Activated CD4-positive, alpha-beta T cell treated with anti-CD3 and anti-CD28 coated beads for 4 hours (primary cell): ENCODE measurements around the gene SLC2A10.
"Not testable (repeated sequence)": the region's sequence is repeated elsewhere in the genome, so short reads cannot be mapped to it uniquely, and the experiment has no call there.

ENCODE experiments used
- DNase-seq, 2 donors: peaks; one replicate each; pipeline ENCODE4 v3.0.0-alpha.2; 2020

Gene SLC2A10

DNA sequence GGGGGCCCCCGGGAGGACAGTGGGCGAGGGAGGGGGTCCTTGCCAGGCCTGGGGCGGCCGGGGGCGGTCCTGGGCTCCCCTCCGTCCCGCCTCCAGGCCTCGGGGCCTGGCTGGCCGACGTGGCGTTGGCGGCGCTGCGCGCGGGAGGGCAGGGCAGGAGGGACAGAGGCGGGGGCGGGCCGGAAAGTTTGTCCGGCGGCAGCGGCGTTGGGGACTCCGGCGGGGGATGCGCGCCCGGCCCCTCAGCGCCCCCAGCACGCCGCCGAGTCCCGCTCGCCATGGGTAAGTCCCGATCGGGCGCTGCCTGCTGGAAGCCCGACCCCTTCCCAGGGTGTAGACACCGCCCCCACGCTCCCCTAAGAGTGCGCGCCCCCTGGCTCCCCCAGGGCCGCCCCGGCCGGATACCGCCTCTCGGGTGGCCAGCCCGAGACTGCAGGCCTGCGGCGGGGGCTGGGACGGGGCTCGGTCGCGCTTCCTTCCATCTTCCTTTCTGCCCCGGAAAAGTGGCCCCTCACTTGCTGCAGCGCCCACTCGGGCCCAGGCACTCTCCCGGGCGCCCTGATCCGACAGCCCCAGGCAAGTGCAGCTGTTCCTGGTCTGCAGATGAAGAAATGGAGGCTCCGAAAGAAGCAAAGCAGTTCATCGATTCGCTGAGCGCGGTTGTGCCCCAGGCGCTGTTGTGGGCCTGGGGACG lies at the start of gene SLC2A10:
Gene SLC2A10 (plus strand): TSS at position 191 of the 694 bp plus-strand sequence. CDS start 88 bp downstream, at position 279.
- DNase-seq: no peak

GRCh38 chr20:46660487-46660886 lies 49.0 kb upstream of the SLC2A10 start:
- no peak for DNase-seq

DNA sequence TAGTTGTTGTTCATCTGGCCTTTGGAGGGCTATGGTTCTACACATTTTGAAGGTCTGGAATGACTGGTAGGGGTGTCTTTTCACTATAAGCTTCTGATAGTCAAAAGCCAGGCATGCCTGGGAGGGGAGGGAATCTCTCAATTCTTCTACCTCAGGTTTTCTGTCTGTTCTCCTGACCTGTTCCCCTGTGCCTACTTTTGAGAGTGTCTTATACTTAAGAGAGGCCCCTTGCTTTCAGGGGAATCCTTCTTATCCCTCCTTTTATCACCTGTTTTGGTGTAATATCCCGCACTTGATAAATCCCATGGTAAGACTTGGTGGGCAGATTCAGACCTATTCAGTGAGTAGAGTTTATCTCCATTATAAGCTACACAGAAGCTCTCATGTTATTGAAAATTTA lies 47.8 kb upstream of the SLC2A10 start:
- DNase-seq: no peak

DNA sequence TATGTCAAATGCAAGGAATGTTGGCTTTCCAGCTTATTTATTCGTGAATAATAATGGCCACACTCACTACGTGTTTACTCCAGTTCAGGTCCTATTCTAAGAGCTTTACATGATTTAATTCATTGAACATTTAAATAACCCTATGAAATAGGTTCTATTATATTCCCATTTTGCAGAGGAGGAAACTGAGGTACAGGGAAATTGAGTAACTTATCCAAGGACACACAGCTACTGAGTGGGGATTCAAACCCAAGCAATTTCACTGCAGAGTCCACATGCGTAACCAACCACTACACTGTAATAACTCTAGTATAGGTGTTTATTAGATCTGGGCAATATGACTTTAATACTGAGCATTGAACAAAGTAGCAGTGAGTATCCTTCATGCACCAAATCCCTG lies 45.9 kb upstream of the SLC2A10 start:
- DNase-seq: no peak

DNA sequence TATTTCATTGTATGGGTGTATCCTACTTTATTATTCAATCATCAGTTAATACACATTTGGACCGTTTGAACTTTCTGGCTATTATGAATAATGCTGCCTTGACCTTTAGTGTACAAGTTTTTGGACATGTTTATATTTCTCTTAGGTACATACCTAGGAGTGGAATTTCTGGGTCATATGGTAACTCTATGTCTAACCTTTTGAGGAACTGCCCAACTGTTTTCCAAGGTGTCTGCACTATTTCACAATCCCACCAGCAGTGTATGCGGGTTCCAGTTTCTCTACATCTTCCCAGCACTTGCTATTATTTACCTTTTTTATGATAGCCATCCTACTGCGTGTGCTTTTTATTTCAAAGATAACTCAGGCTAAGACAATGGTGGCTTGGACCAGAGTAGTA lies 43.8 kb upstream of the SLC2A10 start:
- DNase-seq: no peak

DNA sequence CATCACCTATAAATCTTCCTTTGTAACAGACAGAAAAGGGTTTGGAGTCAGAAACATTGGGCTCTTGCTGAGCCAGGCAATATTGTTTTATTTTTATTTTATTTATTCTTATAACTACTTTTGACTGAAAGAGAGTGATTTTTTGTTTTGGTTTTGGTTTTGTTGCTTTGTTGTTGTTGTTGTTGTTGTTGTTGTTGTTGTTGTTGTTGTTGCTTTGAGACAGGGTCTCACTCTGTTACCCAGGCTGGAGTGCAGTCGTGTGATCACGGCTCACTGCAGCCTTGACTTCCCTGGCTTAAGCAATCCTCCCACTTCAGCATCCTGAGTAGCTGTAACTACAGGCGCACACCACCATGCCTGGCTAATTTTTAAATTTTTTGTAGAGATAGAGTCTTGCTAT lies 43.1 kb upstream of the SLC2A10 start:
- DNase-seq: no peak

GRCh38 chr20:46666818-46667515 lies 42.5 kb upstream of the SLC2A10 start:
- no peak for DNase-seq

DNA sequence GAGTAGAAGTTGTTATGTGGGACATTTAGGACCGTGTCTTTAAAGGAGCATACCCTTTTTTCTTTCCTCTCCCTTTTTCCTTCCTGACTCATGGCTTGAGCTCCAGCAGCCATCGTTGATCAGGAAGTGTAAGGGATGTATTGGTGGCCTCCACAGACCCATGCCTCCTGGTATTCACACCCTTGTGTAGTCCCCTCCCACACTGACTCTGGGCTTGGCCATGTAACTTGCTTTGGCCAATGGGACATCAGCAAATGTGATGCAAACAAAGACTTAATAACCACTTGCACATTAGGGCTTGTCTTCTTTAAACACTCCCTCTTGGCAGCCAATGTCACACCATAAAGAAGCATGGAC lies 39.2 kb upstream of the SLC2A10 start:
- no peak for DNase-seq

DNA sequence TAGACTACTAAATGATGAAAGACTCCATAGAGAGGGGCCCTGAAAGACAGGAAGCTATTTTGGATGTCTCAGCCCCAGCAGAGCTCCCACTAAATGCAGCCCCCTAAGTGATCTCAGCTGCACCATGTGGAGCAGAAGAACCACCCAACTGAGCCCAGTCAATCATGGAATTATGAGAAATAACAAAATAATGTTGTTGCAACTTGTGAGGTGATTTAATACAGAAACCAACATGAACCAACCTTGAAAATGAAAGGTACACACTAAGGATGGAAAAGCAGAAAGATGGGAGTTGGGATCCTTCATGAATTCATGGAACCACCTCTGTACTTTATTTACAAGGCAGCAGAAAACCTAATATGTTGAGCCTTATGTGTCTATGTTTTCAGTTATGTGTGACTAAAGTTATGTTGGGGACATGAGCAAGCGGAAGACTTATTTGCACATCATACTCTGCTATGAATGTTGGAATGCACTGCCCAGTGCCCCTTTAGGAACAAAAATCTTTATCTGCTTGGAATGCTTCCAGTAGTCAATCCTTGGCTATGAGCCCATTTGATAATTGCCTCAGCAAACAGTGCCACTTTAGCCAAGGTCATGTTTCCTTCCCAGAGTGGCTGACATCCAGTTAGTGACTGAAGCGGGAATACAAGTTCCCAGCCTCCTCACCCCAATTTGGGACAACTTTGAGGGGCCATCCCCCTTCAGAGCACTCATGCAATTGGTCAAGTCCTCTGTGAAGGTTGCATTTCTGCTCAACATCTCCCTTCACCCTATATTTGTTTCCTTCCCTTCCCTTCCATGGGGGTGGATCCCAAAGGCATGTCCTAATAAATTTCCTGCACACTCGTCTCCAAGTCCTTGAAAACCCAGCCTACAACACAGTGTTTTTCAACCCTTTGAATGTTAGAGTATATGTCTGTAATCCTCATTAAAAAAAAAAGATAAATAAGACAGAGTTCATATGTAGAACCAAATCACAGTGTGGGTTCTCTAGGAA lies 38.6 kb upstream of the SLC2A10 start:
- no peak for DNase-seq

DNA sequence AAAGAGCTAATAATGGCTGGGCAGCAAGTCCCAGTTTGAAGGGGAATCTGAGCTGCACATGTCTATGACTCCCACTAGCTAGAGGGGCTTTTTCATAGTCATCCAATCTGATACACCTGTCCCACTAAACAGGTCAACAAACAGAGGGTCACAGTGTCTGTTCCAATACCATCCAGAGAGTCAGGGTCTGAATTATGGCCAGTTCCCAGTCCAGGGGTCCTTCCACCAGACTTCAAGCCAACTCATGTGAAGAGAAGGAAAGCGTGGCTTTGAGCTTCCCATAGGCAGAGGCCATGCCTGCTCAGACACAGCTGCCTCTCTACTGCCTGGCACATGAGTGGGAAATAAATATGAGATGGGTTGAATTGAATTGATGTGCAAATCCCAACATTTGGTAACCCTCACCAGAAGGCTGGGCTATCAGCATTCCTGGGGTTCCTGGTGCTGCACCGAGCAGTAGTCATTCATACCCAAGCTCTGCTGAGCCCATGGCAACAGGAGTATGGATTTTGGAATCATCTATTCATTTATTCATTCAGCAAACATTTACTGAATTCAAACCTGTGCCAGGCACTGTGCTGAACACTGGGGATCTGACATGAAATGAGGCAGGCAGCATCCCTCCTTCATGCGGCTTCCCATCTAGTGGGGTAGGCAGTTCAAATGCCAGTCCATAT lies 37.4 kb upstream of the SLC2A10 start:
- no peak for DNase-seq

DNA sequence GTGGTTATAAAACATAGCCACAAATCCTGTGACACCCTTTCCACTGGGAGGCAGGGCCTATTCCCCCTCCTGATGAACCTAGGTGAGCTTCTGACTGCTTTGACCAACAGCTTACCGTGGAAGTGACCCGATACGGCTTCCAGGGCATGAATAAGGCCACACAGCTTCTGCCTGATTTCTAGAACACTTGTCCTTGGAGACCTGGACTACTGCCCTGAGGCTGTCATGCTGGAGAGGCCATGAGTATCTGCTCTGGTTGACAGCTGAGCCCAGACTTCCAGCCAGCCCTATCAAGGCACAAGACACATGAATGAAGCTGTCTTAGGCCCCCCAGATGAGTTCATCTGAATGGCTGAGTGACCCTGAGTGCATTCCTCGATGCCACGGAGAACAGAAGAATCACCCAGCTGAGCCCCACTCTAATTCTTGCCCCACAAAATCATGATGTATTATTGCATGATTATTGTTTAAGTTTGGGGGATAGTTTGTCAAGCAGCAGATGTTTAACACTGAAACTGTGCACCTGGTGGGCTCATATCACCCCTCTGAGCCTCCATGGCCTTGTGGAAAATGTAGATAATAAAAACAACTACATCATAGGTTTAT lies 36.8 kb upstream of the SLC2A10 start:
- DNase-seq: no peak

DNA sequence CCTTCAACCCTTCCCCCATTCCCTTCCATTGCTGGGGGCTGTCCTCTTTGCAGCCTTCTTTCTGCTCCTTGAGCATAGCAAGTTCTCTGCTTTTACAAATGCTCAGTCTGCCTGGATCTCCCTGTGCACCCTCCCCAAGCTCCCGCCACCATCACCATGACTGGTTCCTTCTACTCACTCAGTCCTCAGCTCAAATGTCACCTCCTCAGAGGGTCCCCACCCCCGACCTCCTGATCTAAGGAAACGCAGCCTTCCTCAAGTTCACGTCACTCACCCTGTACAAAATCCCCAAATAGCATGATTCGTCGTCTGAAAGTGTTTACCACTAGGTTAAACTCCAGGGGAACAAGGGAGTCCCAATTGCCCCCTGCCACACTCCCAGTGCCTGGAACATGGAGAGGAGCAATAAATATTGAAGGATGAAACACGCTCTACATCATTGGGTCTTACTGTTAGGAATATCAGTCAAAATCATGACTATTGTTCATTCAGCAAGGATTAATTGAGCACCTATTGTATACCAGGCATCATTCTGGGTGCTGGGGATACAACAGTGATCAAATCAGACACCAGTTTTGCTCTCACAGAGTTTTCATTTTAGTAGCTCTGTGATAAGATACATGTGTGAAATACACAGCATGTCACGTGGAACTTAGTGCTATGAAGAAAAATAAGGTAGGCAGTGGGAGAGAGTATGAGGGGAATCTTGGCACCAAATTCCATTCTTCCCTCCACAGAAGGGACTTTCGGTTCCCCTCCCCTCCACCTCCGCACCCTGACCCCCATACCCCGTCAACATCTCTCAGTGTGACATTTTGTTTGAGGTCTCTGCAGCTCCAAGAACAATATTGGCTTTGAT lies 35.8 kb upstream of the SLC2A10 start:
- no peak for DNase-seq

DNA sequence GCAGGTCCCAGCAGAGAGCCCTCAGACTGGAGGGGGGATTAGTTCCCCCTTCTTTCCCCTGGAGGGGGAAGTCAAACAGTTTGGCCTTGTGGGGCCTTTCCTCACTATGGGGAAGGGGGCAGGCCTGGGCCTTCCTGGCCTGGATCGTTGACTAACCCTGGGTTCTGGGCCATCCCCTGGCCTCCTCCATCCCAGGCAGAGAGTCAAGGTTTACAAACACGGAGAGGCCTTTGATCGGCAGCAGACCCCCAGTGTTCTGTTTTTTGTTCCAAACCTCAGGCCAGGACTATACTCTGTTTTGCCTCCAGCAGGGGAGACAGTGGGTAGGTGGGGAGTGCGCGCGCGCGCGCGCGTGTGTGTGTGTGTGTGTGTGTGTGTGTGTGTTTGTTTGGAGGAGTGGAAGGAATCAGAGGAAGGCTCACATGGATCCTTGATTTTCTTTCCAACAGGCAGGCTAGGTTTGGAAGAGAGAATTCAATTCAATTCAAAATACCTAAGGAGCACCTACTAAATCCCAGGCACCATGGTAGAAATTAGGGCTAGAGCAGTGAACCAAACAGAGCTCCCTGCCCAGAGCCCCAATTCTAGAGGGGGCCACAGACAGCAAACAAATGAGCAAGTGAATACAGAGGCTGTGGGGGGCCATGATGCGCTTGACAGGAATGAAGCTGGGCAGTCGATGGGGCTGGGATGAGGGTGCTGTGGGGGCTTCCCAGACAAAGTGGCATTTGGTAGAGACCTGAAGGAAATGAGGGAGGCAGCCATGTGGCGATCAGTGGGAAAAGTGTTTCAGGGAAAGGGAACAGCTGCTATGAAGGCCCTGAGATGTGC lies 35.0 kb upstream of the SLC2A10 start:
- no peak for DNase-seq

DNA sequence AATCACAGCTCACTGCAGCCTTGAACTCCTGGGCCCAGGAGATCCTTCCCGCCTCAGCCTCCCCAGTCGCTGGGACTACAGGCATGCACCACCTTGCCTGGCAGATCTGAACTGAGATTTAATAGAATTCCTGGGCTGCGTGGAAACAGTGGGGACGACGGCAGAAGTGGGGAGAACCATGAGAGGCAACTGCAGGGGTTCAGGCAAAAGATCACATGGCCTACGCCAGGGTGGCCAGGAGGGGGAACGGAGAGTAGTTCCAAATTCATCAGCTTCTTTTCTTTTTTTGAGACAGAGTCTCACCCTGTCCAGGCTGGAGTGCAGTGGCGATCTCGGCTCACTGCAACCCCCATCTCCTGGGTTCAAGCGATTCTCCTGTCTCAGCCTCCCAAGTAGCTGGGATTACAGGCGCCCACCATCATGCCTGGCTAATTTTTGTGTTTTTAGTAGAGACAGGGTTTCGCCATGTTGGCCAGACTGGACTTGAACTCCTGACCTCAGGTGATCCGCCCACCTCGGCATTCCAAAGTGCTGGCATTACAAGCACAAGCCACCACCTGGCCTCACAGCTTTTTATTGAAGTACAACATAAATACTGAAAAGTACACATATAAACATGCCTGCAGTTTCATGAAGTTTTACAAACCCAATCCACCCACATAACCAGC lies 32.7 kb upstream of the SLC2A10 start:
- DNase-seq: not testable (repeated sequence)

GRCh38 chr20:46677608-46678007 lies 31.8 kb upstream of the SLC2A10 start:
- no peak for DNase-seq

- DNase-seq: no peak
Observed at GRCh38 chr20:46678516-46678915, 30.9 kb upstream of the SLC2A10 start.

DNA sequence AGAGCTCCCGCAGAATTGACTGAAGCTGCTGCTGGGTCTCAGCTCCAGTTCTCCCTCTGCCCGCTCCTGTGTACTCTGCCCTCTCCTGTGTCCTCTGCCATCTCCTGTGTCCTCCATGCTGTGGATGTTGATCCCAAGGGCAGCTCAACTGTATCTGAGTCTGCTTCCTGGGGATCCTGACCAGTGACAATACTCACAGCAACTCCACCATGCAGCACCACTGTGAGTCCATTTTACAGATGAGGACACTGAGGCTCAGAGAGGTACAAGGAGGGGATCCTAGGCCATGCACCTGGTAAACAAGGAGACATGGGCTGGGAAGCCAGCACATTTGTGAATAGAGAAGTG lies 28.8 kb upstream of the SLC2A10 start:
- no peak for DNase-seq

DNA sequence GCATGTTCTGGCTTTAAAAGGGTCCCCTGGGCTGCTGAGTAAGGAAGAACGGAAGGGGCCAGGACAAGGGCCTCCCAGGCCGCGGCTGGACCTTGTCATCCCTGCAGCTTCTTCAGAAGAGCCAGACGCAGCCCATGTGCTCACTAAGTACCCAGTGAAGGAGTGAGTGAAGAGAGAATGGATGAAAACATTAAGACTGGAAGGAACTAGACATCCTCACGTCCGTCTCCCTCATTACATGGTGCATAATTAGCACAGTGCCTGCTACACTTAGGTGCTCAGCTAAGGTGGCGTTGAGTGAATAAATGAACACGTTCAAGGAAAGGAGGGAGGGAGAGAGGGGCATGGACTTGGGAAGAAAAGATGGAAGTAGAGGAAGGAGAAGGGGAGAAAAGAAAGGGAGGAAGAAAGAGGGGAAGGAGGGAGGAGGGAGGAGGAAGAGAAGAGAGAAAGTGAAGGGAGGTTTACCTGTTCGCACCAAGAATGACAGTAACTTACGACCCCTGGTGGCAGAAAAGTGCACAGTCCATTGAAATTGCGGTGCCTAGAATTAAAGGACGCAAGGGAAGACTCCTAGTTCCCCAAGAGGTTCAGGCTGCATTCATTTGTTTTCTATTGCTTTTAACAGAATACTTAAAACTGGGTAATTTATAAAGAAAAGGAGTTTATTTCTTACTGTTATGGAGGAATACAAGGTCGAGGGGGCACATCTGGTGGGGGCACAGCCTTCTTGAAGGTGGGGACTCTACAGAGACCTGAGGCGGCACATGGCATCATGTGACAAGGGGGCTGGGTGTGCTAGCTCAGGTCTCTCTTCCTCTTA lies 28.2 kb upstream of the SLC2A10 start:
- DNase-seq: peak; percentile 59 to 74
